Vagina (tissue), 2 donors: ENCODE data around the gene TNS2.

Experiments
- CTCF ChIP-seq, 3 experiments: fragments of 450-650 bp in 2 of 3; fragments of 200-600 bp in 1 of 3; sonication (generic) in 1 of 3; IDR thresholded peaks; one replicate each; pipeline ENCODE4 v1.5.1; 2017 to 2019; ENCODE audit warnings: antibody characterized with exemption in 3 of 3, mild to moderate bottlenecking in 2 of 3, moderate library complexity in 2 of 3
- POLR2A ChIP-seq, 2 donors: fragments of 450-650 bp; IDR thresholded peaks; one replicate each; pipeline ENCODE4 v1.6.1; 2017; ENCODE audit warnings: antibody characterized with exemption in 2 of 2, mild to moderate bottlenecking in 2 of 2, moderate library complexity in 2 of 2
- POLR2AphosphoS5 ChIP-seq, 2 donors: sonication (generic); formaldehyde crosslinking; IDR thresholded peaks; one replicate each; pipeline ENCODE4 v1.9.0; 2017; ENCODE audit warnings: antibody characterized with exemption in 2 of 2, mild to moderate bottlenecking in 2 of 2, low read depth in 1 of 2; ENCODE audit not compliant: insufficient read depth in 1 of 2

- TF ChIP-seq CTCF (IDR thresholded peaks at IDR 0.05) (no peak), POLR2A (IDR thresholded peaks at IDR 0.05) (no peak), POLR2AphosphoS5 (IDR thresholded peaks at IDR 0.05; ENCODE audit: insufficient read depth in 1 of 2, low read depth in 1 of 2) (no peak)
These were observed 10.0 kb upstream of the TNS2 start for GRCh38 chr12:53039851-53040250.
